IMR-90 (cell line): Measurements from ENCODE around the gene CXCL6. TPM values are rescaled to one million over a fixed set of nuclear protein-coding genes. Genes with fewer than 3 reads are reported as not detected.

ENCODE experiments used
- ATAC-seq: fragments of 200-7000 bp; cut with Tn5 transposase; 2 replicates; pipeline ENCODE4 v1.9.1; 2020; ENCODE audit warnings: low read depth, mild to moderate bottlenecking, moderate library complexity
- BruUV-seq: library from RNA; stranded (reverse); fragments of 400-500 nt; replicated peaks from 2 replicates; lab custom pipeline; 2021; lab: Mats Ljungman, UMichigan
- CTCF ChIA-PET: fragments of 300-600 bp; formaldehyde crosslinking; extraction: SDS; loops from one replicate; lab custom pipeline; 2021; ENCODE audit warnings: antibody characterized with exemption; lab: Yijun Ruan, JAX
- POLR2A ChIA-PET: fragments of 300-600 bp; sonication (Branson Sonifier 250); formaldehyde crosslinking; loops from one replicate; lab custom pipeline; 2022; ENCODE audit warnings: antibody characterized with exemption; ENCODE audit not compliant: unreplicated experiment; lab: Charles Lee
- DNase-seq: peaks from one replicate; pipeline ENCODE4 v3.0.0; 2013
- H2AFZ ChIP-seq: replicated peaks from 2 replicates; pipeline ENCODE3; 2013; ENCODE audit warnings: low read length, mild to moderate bottlenecking; ENCODE audit not compliant: poor library complexity
- H2AK5ac ChIP-seq: 2 replicates; pipeline ENCODE4 v1.6.1; 2013; ENCODE audit warnings: low read depth, low read length, inconsistent platforms
- H2AK9ac ChIP-seq: replicated peaks from 2 replicates; pipeline ENCODE3; 2013; ENCODE audit warnings: mild to moderate bottlenecking, low read depth, low read length, moderate library complexity; ENCODE audit not compliant: poor library complexity
- H2BK120ac ChIP-seq: 2 replicates; pipeline ENCODE4 v1.6.1; 2013; ENCODE audit warnings: low read depth, low read length, inconsistent platforms
- H2BK15ac ChIP-seq: 3 replicates; pipeline ENCODE4 v1.6.1; 2013; ENCODE audit warnings: low read depth, low read length, inconsistent platforms
- H2BK20ac ChIP-seq: 2 replicates; pipeline ENCODE4 v1.6.1; 2013; ENCODE audit warnings: low read depth, mild to moderate bottlenecking, inconsistent platforms, low read length, moderate library complexity
- H2BK5ac ChIP-seq: 2 replicates; pipeline ENCODE4 v1.6.1; 2013; ENCODE audit warnings: mild to moderate bottlenecking, low read depth, low read length, inconsistent platforms; ENCODE audit not compliant: poor library complexity, severe bottlenecking
- H3K14ac ChIP-seq: replicated peaks from 2 replicates; pipeline ENCODE4 v1.6.1; 2013; ENCODE audit warnings: low read depth, low read length, inconsistent platforms
- H3K18ac ChIP-seq: 2 replicates; pipeline ENCODE4 v1.6.1; 2013; ENCODE audit warnings: low read depth, low read length, control low read depth
- H3K23ac ChIP-seq: 2 replicates; pipeline ENCODE4 v1.6.1; 2013; ENCODE audit warnings: low read depth, low read length, inconsistent platforms
- H3K27ac ChIP-seq: 2 replicates; pipeline ENCODE4 v1.5.1; 2013; ENCODE audit warnings: mild to moderate bottlenecking, control low read depth, low read length; ENCODE audit not compliant: insufficient read depth
- H3K27me3 ChIP-seq: 2 replicates; pipeline ENCODE4 v1.6.1; 2013; ENCODE audit warnings: low read length; ENCODE audit not compliant: control insufficient read depth, insufficient read depth
- H3K36me3 ChIP-seq: 2 replicates; pipeline ENCODE4 v1.6.1; 2013; ENCODE audit warnings: low read length, mixed read lengths; ENCODE audit not compliant: control insufficient read depth, insufficient read depth
- H3K4ac ChIP-seq: 2 replicates; pipeline ENCODE4 v1.6.1; 2013; ENCODE audit warnings: low read depth, low read length, inconsistent platforms
- H3K4me1 ChIP-seq: 2 replicates; pipeline ENCODE4 v1.6.1; 2013; ENCODE audit warnings: low read length, mixed read lengths; ENCODE audit not compliant: control insufficient read depth, insufficient read depth
- H3K4me2 ChIP-seq: 2 replicates; pipeline ENCODE4 v1.6.1; 2013; ENCODE audit warnings: low read depth, mild to moderate bottlenecking, control low read depth, low read length, moderate library complexity
- H3K4me3 ChIP-seq: 2 replicates; pipeline ENCODE4 v1.5.1; 2013; ENCODE audit warnings: low read depth, mild to moderate bottlenecking, control low read depth, low read length, moderate library complexity; ENCODE audit not compliant: insufficient read depth
- H3K56ac ChIP-seq: 2 replicates; pipeline ENCODE4 v1.6.1; 2013; ENCODE audit warnings: low read length, inconsistent platforms; ENCODE audit not compliant: insufficient read depth; ENCODE audit errors: extremely low read depth
- H3K79me1 ChIP-seq, 2 experiments: 2 replicates each; pipeline ENCODE4 v1.6.1; 2013; ENCODE audit warnings: low read length in 2 of 2, inconsistent platforms in 1 of 2, low read depth in 1 of 2
- H3K9ac ChIP-seq: 2 replicates; pipeline ENCODE4 v1.6.1; 2013; ENCODE audit warnings: low read depth, low read length, control low read depth
- H3K9me1 ChIP-seq: 2 replicates; pipeline ENCODE4 v1.6.1; 2013; ENCODE audit warnings: low read length, inconsistent platforms; ENCODE audit not compliant: insufficient read depth
- H3K9me3 ChIP-seq: 2 replicates; pipeline ENCODE4 v1.6.1; 2013; ENCODE audit warnings: low read length; ENCODE audit not compliant: control insufficient read depth, insufficient read depth
- H4K20me1 ChIP-seq: 2 replicates; pipeline ENCODE4 v1.6.1; 2013; ENCODE audit warnings: low read length, inconsistent platforms; ENCODE audit not compliant: insufficient read depth
- H4K5ac ChIP-seq: 2 replicates; pipeline ENCODE4 v1.6.1; 2013; ENCODE audit warnings: mild to moderate bottlenecking, low read depth, low read length, control low read depth
- H4K8ac ChIP-seq, 2 experiments: 2 replicates each; pipeline ENCODE4 v1.6.1; 2013; ENCODE audit warnings: low read depth in 2 of 2, low read length in 2 of 2, control low read depth in 1 of 2, inconsistent platforms in 1 of 2
- H4K91ac ChIP-seq: 2 replicates; pipeline ENCODE4 v1.6.1; 2013; ENCODE audit warnings: low read depth, low read length, inconsistent platforms; ENCODE audit not compliant: insufficient read depth
- BHLHE40 ChIP-seq: fragments of 150-350 bp; IDR thresholded peaks from 2 replicates; pipeline ENCODE4 v1.6.1; 2016; ENCODE audit warnings: mild to moderate bottlenecking, low read depth, low read length
- CEBPB ChIP-seq: IDR thresholded peaks from 2 replicates; pipeline ENCODE4 v1.6.1; 2012; ENCODE audit warnings: low read depth, low read length, improper control_type of control experiment
- CHD1 ChIP-seq: IDR thresholded peaks from 2 replicates; pipeline ENCODE4 v1.6.1; 2012; ENCODE audit warnings: low read depth, low read length, improper control_type of control experiment
- CTCF ChIP-seq: conservative IDR thresholded peaks from 2 replicates; pipeline ENCODE4 v1.5.1; 2012; ENCODE audit warnings: mild to moderate bottlenecking, low read depth, low read length, improper control_type of control experiment
- ELK1 ChIP-seq: fragments of 150-350 bp; IDR thresholded peaks from 2 replicates; pipeline ENCODE4 v1.6.1; 2016; ENCODE audit warnings: low read depth, mild to moderate bottlenecking, low read length, moderate library complexity, borderline replicate concordance
- FOS ChIP-seq: fragments of 150-350 bp; IDR thresholded peaks from 2 replicates; pipeline ENCODE4 v1.6.1; 2016; ENCODE audit warnings: low read depth, low read length
- MAFK ChIP-seq: IDR thresholded peaks from 2 replicates; pipeline ENCODE4 v1.6.1; 2012; ENCODE audit warnings: low read depth, low read length, improper control_type of control experiment
- MAZ ChIP-seq: IDR thresholded peaks from 2 replicates; pipeline ENCODE4 v1.6.1; 2012; ENCODE audit warnings: low read depth, mild to moderate bottlenecking, low read length, improper control_type of control experiment, moderate library complexity, borderline replicate concordance
- MXI1 ChIP-seq: IDR thresholded peaks from 2 replicates; pipeline ENCODE4 v1.6.1; 2012; ENCODE audit warnings: low read depth, mild to moderate bottlenecking, low read length, moderate library complexity, borderline replicate concordance
- NFE2L2 ChIP-seq: fragments of 150-350 bp; IDR thresholded peaks from 2 replicates; pipeline ENCODE4 v1.6.1; 2016; ENCODE audit warnings: low read depth, mild to moderate bottlenecking, low read length
- POLR2A ChIP-seq: IDR thresholded peaks from 2 replicates; pipeline ENCODE4 v1.6.1; 2012; ENCODE audit warnings: mild to moderate bottlenecking, low read depth, low read length
- RAD21 ChIP-seq: IDR thresholded peaks from 2 replicates; pipeline ENCODE4 v1.6.1; 2012; ENCODE audit warnings: low read length, improper control_type of control experiment
- RCOR1 ChIP-seq: IDR thresholded peaks from 2 replicates; pipeline ENCODE4 v1.6.1; 2012; ENCODE audit warnings: mild to moderate bottlenecking, low read length, improper control_type of control experiment; ENCODE audit not compliant: insufficient replicate concordance
- RFX5 ChIP-seq: IDR thresholded peaks from 2 replicates; pipeline ENCODE4 v1.8.0; 2012; ENCODE audit warnings: low read depth, mild to moderate bottlenecking, low read length, moderate library complexity
- SMC3 ChIP-seq: fragments of 150-350 bp; IDR thresholded peaks from 2 replicates; pipeline ENCODE4 v1.6.1; 2016; ENCODE audit warnings: low read depth, mild to moderate bottlenecking, antibody characterized with exemption, low read length, moderate library complexity
- dilution Hi-C: fragments of 300-500 bp; cut with HindIII; formaldehyde crosslinking; loops from one replicate; pipeline ENCODE4 v1.14.3; 2018; ENCODE audit warnings: low sequenced_read_pairs; ENCODE audit not compliant: unreplicated experiment
- in situ Hi-C: fragments of 300-500 bp; cut with MboI; formaldehyde crosslinking; loops from 3 replicates; pipeline ENCODE4 v1.14.3; 2019; ENCODE audit warnings: low sequenced_read_pairs, inconsistent platforms, mixed read lengths
- intact Hi-C: fragments of 100-400 bp; cut with micrococcal nuclease; formaldehyde crosslinking; loops from 2 replicates; pipeline ENCODE4 v1.10.0; 2022
- polyA plus RNA-seq, 3 experiments: library from polyadenylated mRNA; depleted of rRNA; stranded (reverse); fragments of >200 nt; gene quantifications; 2 replicates each; pipeline ENCODE4 v1.2.3, GENCODE V29; 2012; ENCODE audit warnings: low replicate concordance in 1 of 3
- total RNA-seq: library from RNA; depleted of rRNA; stranded (reverse); fragments of >200 nt; gene quantifications from 2 replicates; pipeline ENCODE4 v1.2.3, GENCODE V29; 2012
- TF ChIP-seq, protein P1 (sequence below): fragments of 150-350 bp; IDR thresholded peaks from 2 replicates; pipeline ENCODE4 v1.6.1; 2017; ENCODE audit warnings: mild to moderate bottlenecking, antibody characterized with exemption, low read length, low read depth

The CXCL6 gene
- total and polyA plus RNA-seq, 2 of the 4 experiments (the other 2 are of a cell fraction), result not detected

DNA sequence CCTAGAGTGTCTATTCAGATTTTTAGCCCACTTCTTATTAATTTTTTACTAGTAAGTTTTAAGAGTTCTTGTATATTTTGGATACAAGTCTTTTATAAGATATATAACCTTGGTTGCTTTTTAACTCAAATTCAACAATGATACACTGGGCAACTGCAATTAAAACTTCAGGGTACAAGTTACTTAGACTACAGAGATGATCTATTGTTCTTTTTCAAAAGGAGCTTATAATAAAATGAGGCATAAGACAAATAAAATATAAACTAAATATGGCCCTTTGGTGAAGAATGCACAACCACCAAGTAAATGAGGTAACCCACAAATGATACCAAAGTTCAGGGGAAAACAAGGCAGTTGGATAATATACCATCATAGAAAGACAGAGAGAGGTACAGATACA, 37.6 kb upstream of the CXCL6 start:
- Histone ChIP-seq H3K4me2 (no peak overlapping the region), H4K20me1 (no peaks in the 10 kb centered on the region), H3K23ac (no peak overlapping the region), H2AK5ac (no peak overlapping the region), H3K4ac (no peak overlapping the region), H3K4me1 (no peaks in the 10 kb centered on the region), H2AFZ (no peak overlapping the region), H3K27me3 (no peaks in the 10 kb centered on the region), H3K56ac (no peak overlapping the region), H3K9me1 (no peaks in the 10 kb centered on the region), H3K27ac (no peak overlapping the region), H4K5ac (no peak overlapping the region), H3K14ac (no peak overlapping the region), H3K18ac (no peak overlapping the region), H2BK5ac (no peak overlapping the region), H4K91ac (no peak overlapping the region), H2AK9ac (no peak overlapping the region), H3K4me3 (no peak overlapping the region), H3K9ac (no peak overlapping the region), H2BK15ac (no peak overlapping the region), H3K79me1 (no peaks in the 10 kb centered on the region), H2BK20ac (no peak overlapping the region), H2BK120ac (no peak overlapping the region), H3K9me3 (no peaks in the 10 kb centered on the region), H4K8ac (no peak overlapping the region), H3K36me3 (no peaks in the 10 kb centered on the region)
- BruUV-seq, result no TSS peak
- CTCF ChIA-PET, result no interaction called here
- intact Hi-C loops, result no loop called here
- dilution Hi-C loops, result no loop called here
- POLR2A ChIA-PET, result no interaction called here
- DNase-seq (no peak), ATAC-seq (no peak)
- in situ Hi-C loops, result no loop called here
- TF ChIP-seq MAFK, result no peak
- no peak for TF ChIP-seq MAZ
- TF ChIP-seq ELK1, result no peak
- no peak for TF ChIP-seq POLR2A
- TF ChIP-seq SMC3, result no peak
- no peak for TF ChIP-seq RFX5
- TF ChIP-seq NFE2L2, result no peak
- no peak for TF ChIP-seq BHLHE40
- TF ChIP-seq CEBPB, result no peak
- TF ChIP-seq RAD21, result no peak
- no peak for TF ChIP-seq CHD1
- TF ChIP-seq CTCF, result no peak
- TF ChIP-seq, protein P1, sequence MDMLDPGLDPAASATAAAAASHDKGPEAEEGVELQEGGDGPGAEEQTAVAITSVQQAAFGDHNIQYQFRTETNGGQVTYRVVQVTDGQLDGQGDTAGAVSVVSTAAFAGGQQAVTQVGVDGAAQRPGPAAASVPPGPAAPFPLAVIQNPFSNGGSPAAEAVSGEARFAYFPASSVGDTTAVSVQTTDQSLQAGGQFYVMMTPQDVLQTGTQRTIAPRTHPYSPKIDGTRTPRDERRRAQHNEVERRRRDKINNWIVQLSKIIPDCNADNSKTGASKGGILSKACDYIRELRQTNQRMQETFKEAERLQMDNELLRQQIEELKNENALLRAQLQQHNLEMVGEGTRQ, result no peak
- no peak for TF ChIP-seq FOS
- no peak for TF ChIP-seq RCOR1
- TF ChIP-seq MXI1, result no peak
